ENCODE measurements around the gene LHFPL4.

DNA sequence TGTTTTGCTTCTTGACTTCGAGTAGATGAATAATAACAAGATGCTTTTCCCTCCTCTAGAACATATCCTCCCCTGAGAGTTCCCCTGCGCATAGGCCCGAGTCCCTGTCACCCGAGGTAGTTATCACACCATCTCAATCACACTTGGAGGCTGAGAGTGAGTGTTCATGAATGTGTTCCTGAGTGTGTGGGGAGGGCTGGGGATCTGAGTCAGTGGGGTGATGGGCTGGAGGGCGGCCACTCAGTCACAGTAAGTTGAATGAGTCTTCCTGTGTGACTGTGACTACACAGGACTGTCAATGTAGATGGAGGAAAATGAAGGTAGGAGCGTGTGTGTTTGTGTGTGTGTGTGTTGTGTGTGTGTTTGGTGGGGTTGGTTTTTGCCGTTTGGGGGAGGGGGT lies 85.2 kb downstream of the LHFPL4 start:
- TF ChIP-seq RAD21 (IDR thresholded peaks at IDR 0.05) (no peak), GABPA (IDR thresholded peaks at IDR 0.05 in 1 of 2, conservative IDR thresholded peaks at IDR 0.05 in 1 of 2) (no peak), FOXA1 (IDR thresholded peaks at IDR 0.05) (no peak), YY1 (IDR thresholded peaks at IDR 0.05) (no peak), HNF4A (conservative IDR thresholded peaks at IDR 0.05) (no peak), JUND (IDR thresholded peaks at IDR 0.05) (no peak), EGR1 (IDR thresholded peaks at IDR 0.05; ENCODE audit: low read depth in 2 of 2) (no peak)
- TF ChIP-seq, protein P1, sequence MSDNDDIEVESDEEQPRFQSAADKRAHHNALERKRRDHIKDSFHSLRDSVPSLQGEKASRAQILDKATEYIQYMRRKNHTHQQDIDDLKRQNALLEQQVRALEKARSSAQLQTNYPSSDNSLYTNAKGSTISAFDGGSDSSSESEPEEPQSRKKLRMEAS (IDR thresholded peaks at IDR 0.05) = no peak
- TF ChIP-seq, protein P2, sequence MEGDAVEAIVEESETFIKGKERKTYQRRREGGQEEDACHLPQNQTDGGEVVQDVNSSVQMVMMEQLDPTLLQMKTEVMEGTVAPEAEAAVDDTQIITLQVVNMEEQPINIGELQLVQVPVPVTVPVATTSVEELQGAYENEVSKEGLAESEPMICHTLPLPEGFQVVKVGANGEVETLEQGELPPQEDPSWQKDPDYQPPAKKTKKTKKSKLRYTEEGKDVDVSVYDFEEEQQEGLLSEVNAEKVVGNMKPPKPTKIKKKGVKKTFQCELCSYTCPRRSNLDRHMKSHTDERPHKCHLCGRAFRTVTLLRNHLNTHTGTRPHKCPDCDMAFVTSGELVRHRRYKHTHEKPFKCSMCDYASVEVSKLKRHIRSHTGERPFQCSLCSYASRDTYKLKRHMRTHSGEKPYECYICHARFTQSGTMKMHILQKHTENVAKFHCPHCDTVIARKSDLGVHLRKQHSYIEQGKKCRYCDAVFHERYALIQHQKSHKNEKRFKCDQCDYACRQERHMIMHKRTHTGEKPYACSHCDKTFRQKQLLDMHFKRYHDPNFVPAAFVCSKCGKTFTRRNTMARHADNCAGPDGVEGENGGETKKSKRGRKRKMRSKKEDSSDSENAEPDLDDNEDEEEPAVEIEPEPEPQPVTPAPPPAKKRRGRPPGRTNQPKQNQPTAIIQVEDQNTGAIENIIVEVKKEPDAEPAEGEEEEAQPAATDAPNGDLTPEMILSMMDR (IDR thresholded peaks at IDR 0.05; ENCODE audit: low read depth, low read length, missing input control) = no peak
- TF ChIP-seq, protein P3, sequence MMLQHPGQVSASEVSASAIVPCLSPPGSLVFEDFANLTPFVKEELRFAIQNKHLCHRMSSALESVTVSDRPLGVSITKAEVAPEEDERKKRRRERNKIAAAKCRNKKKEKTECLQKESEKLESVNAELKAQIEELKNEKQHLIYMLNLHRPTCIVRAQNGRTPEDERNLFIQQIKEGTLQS (IDR thresholded peaks at IDR 0.05) = no peak
- TF ChIP-seq, protein P4, sequence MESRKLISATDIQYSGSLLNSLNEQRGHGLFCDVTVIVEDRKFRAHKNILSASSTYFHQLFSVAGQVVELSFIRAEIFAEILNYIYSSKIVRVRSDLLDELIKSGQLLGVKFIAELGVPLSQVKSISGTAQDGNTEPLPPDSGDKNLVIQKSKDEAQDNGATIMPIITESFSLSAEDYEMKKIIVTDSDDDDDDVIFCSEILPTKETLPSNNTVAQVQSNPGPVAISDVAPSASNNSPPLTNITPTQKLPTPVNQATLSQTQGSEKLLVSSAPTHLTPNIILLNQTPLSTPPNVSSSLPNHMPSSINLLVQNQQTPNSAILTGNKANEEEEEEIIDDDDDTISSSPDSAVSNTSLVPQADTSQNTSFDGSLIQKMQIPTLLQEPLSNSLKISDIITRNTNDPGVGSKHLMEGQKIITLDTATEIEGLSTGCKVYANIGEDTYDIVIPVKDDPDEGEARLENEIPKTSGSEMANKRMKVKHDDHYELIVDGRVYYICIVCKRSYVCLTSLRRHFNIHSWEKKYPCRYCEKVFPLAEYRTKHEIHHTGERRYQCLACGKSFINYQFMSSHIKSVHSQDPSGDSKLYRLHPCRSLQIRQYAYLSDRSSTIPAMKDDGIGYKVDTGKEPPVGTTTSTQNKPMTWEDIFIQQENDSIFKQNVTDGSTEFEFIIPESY (IDR thresholded peaks at IDR 0.05) = no peak
- TF ChIP-seq, protein P5, sequence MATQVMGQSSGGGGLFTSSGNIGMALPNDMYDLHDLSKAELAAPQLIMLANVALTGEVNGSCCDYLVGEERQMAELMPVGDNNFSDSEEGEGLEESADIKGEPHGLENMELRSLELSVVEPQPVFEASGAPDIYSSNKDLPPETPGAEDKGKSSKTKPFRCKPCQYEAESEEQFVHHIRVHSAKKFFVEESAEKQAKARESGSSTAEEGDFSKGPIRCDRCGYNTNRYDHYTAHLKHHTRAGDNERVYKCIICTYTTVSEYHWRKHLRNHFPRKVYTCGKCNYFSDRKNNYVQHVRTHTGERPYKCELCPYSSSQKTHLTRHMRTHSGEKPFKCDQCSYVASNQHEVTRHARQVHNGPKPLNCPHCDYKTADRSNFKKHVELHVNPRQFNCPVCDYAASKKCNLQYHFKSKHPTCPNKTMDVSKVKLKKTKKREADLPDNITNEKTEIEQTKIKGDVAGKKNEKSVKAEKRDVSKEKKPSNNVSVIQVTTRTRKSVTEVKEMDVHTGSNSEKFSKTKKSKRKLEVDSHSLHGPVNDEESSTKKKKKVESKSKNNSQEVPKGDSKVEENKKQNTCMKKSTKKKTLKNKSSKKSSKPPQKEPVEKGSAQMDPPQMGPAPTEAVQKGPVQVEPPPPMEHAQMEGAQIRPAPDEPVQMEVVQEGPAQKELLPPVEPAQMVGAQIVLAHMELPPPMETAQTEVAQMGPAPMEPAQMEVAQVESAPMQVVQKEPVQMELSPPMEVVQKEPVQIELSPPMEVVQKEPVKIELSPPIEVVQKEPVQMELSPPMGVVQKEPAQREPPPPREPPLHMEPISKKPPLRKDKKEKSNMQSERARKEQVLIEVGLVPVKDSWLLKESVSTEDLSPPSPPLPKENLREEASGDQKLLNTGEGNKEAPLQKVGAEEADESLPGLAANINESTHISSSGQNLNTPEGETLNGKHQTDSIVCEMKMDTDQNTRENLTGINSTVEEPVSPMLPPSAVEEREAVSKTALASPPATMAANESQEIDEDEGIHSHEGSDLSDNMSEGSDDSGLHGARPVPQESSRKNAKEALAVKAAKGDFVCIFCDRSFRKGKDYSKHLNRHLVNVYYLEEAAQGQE (IDR thresholded peaks at IDR 0.05) = no peak

Data from liver (tissue), 3 donors.